ENCODE data around the gene NMNAT2. TPM values are rescaled to one million over a fixed set of nuclear protein-coding genes. Genes with fewer than 3 reads are reported as not detected.

Gene NMNAT2
- polyA plus RNA-seq = 1 to 10 TPM in 1 of 4 donors, under 1 TPM in 1, not detected in 2; 0.34 to 2.3 TPM
- long read RNA-seq, donor 1 = 0 reads
- long read RNA-seq, donor 2 = 0 reads
- long read RNA-seq, donor 3, full-length matches to known transcripts = 1 of 1 reads
- long read RNA-seq, donor 3, partial matches to known transcripts = 0 of 1 reads
- long read RNA-seq, donor 3, other reads (novel, unspliced or antisense) = 0 of 1 reads
- long read RNA-seq, donor 4 = 0 reads
- long read RNA-seq, donor 5 = 0 reads
- long read RNA-seq, donor 6 = 0 reads
- long read RNA-seq, donor 7 = 0 reads
- long read RNA-seq, donor 8 = 0 reads
- long read RNA-seq, donor 9 = 0 reads
- long read RNA-seq, donor 10, full-length matches to known transcripts = 3 of 3 reads
- long read RNA-seq, donor 10, partial matches to known transcripts = 0 of 3 reads
- long read RNA-seq, donor 10, other reads (novel, unspliced or antisense) = 0 of 3 reads

- Histone ChIP-seq H3K4me1 (ENCODE audit: control insufficient read depth in 3 of 3, insufficient read depth in 2 of 3, low read depth in 1 of 3, low read length in 2 of 3) (peaks cover 0 to 15% (median 6%) of the 10 kb centered on the region in 3 donors), H3K4me3 (ENCODE audit: low read depth in 1 of 3, low read length in 3 of 3) (peak within 1 kb of the TSS in 1 of 3 donors; percentile 32), H3K27me3 (ENCODE audit: control insufficient read depth in 3 of 3, insufficient read depth in 3 of 3, low read length in 3 of 3) (peaks cover 0 to 58% (median 32%) of the 10 kb centered on the region in 3 donors), H3K27ac (ENCODE audit: low read depth in 1 of 3, low read length in 2 of 3) (no peak within 1 kb of the TSS), H3K36me3 (ENCODE audit: control insufficient read depth in 3 of 3, insufficient read depth in 2 of 3, low read depth in 1 of 3, low read length in 3 of 3) (no peaks in the 10 kb centered on the region), H3K9me3 (ENCODE audit: control insufficient read depth in 2 of 2, insufficient read depth in 1 of 2, low read depth in 1 of 2, low read length in 1 of 2) (no peaks in the 10 kb centered on the region)
- DNase-seq (peak in 1 of 2 donors; percentile 26), FAIRE-seq (no peak)
- WGBS, 3 donors = 2 to 10% (median 5%) methylated on average over 44 to 45 of the region's 45 CpGs
These were observed at the start of gene NMNAT2 for GRCh38 chr1:183417772-183418491. Gene NMNAT2, minus strand, starts transcription at chr1:183418380. Its CDS starts 113 bp downstream, at chr1:183418267.

GRCh38 chr1:183467687-183468086 lies 49.5 kb upstream of the NMNAT2 start:
- FAIRE-seq (no peak), DNase-seq (peak; percentile 56 to 80)
- 11 to 47% (median 33%) methylated on average over 1 of the region's 1 CpG for WGBS, 3 donors
- H3K9me3 ChIP-seq (ENCODE audit: control insufficient read depth in 2 of 2, insufficient read depth in 1 of 2, low read depth in 1 of 2, low read length in 1 of 2) = no peaks in the 10 kb centered on the region
- peak overlapping the region in 1 of 3 donors; percentile 26 for H3K27ac ChIP-seq (ENCODE audit: low read depth in 1 of 3, low read length in 2 of 3)
- no peaks in the 10 kb centered on the region for H3K36me3 ChIP-seq (ENCODE audit: control insufficient read depth in 3 of 3, insufficient read depth in 2 of 3, low read depth in 1 of 3, low read length in 3 of 3)
- no peak overlapping the region for H3K4me3 ChIP-seq (ENCODE audit: low read depth in 1 of 3, low read length in 3 of 3)
- no peaks in the 10 kb centered on the region for H3K27me3 ChIP-seq (ENCODE audit: control insufficient read depth in 3 of 3, insufficient read depth in 3 of 3, low read length in 3 of 3)
- H3K4me1 ChIP-seq (ENCODE audit: control insufficient read depth in 3 of 3, insufficient read depth in 2 of 3, low read depth in 1 of 3, low read length in 2 of 3) = peaks cover 0 to 3% (median 0%) of the 10 kb centered on the region in 3 donors

GRCh38 chr1:183466781-183467180 lies 48.6 kb upstream of the NMNAT2 start:
- H3K4me3 ChIP-seq (ENCODE audit: low read depth in 1 of 3, low read length in 3 of 3) = no peak overlapping the region
- peak in 1 of 2 donors; percentile 6 for DNase-seq
- H3K9me3 ChIP-seq (ENCODE audit: control insufficient read depth in 2 of 2, insufficient read depth in 1 of 2, low read depth in 1 of 2, low read length in 1 of 2) = no peaks in the 10 kb centered on the region
- WGBS, 3 donors = 50 to 65% (median 60%) methylated on average over 2 of the region's 2 CpGs
- no peaks in the 10 kb centered on the region for H3K27me3 ChIP-seq (ENCODE audit: control insufficient read depth in 3 of 3, insufficient read depth in 3 of 3, low read length in 3 of 3)
- H3K36me3 ChIP-seq (ENCODE audit: control insufficient read depth in 3 of 3, insufficient read depth in 2 of 3, low read depth in 1 of 3, low read length in 3 of 3) = no peaks in the 10 kb centered on the region
- H3K27ac ChIP-seq (ENCODE audit: low read depth in 1 of 3, low read length in 2 of 3) = no peak overlapping the region
- no peak for FAIRE-seq
- peaks cover 0 to 3% (median 0%) of the 10 kb centered on the region in 3 donors for H3K4me1 ChIP-seq (ENCODE audit: control insufficient read depth in 3 of 3, insufficient read depth in 2 of 3, low read depth in 1 of 3, low read length in 2 of 3)

- H3K27me3 ChIP-seq (ENCODE audit: control insufficient read depth in 3 of 3, insufficient read depth in 3 of 3, low read length in 3 of 3) = no peaks in the 10 kb centered on the region
- no peaks in the 10 kb centered on the region for H3K36me3 ChIP-seq (ENCODE audit: control insufficient read depth in 3 of 3, insufficient read depth in 2 of 3, low read depth in 1 of 3, low read length in 3 of 3)
- FAIRE-seq = no peak
- no peak overlapping the region for H3K27ac ChIP-seq (ENCODE audit: low read depth in 1 of 3, low read length in 2 of 3)
- H3K4me1 ChIP-seq (ENCODE audit: control insufficient read depth in 3 of 3, insufficient read depth in 2 of 3, low read depth in 1 of 3, low read length in 2 of 3) = peaks cover 0 to 3% (median 0%) of the 10 kb centered on the region in 3 donors
- H3K9me3 ChIP-seq (ENCODE audit: control insufficient read depth in 2 of 2, insufficient read depth in 1 of 2, low read depth in 1 of 2, low read length in 1 of 2) = no peaks in the 10 kb centered on the region
- 75 to 86% (median 76%) methylated on average over 2 of the region's 2 CpGs for WGBS, 3 donors
- H3K4me3 ChIP-seq (ENCODE audit: low read depth in 1 of 3, low read length in 3 of 3) = no peak overlapping the region
- DNase-seq = no peak
These were observed 45.4 kb upstream of the NMNAT2 start for GRCh38 chr1:183463566-183463965.

GRCh38 chr1:183461350-183461749 lies 43.2 kb upstream of the NMNAT2 start:
- Histone ChIP-seq H3K27ac (ENCODE audit: low read depth in 1 of 3, low read length in 2 of 3) (no peak overlapping the region), H3K36me3 (ENCODE audit: control insufficient read depth in 3 of 3, insufficient read depth in 2 of 3, low read depth in 1 of 3, low read length in 3 of 3) (no peaks in the 10 kb centered on the region), H3K27me3 (ENCODE audit: control insufficient read depth in 3 of 3, insufficient read depth in 3 of 3, low read length in 3 of 3) (no peaks in the 10 kb centered on the region), H3K4me3 (ENCODE audit: low read depth in 1 of 3, low read length in 3 of 3) (no peak overlapping the region), H3K9me3 (ENCODE audit: control insufficient read depth in 2 of 2, insufficient read depth in 1 of 2, low read depth in 1 of 2, low read length in 1 of 2) (no peaks in the 10 kb centered on the region), H3K4me1 (ENCODE audit: control insufficient read depth in 3 of 3, insufficient read depth in 2 of 3, low read depth in 1 of 3, low read length in 2 of 3) (no peaks in the 10 kb centered on the region)
- WGBS, 3 donors = 26 to 58% (median 48%) methylated on average over 1 of the region's 1 CpG
- DNase-seq = peak; percentile 32 to 41
- no peak for FAIRE-seq

- Histone ChIP-seq H3K4me3 (ENCODE audit: low read depth in 1 of 3, low read length in 3 of 3) (no peak overlapping the region), H3K27me3 (ENCODE audit: control insufficient read depth in 3 of 3, insufficient read depth in 3 of 3, low read length in 3 of 3) (no peaks in the 10 kb centered on the region), H3K4me1 (ENCODE audit: control insufficient read depth in 3 of 3, insufficient read depth in 2 of 3, low read depth in 1 of 3, low read length in 2 of 3) (no peaks in the 10 kb centered on the region), H3K27ac (ENCODE audit: low read depth in 1 of 3, low read length in 2 of 3) (no peak overlapping the region), H3K36me3 (ENCODE audit: control insufficient read depth in 3 of 3, insufficient read depth in 2 of 3, low read depth in 1 of 3, low read length in 3 of 3) (no peaks in the 10 kb centered on the region), H3K9me3 (ENCODE audit: control insufficient read depth in 2 of 2, insufficient read depth in 1 of 2, low read depth in 1 of 2, low read length in 1 of 2) (no peaks in the 10 kb centered on the region)
- DNase-seq (no peak), FAIRE-seq (no peak)
- 39 to 72% (median 48%) methylated on average over 2 of the region's 2 CpGs for WGBS, 3 donors
These were observed 42.4 kb upstream of the NMNAT2 start for GRCh38 chr1:183460596-183460995.

GRCh38 chr1:183457449-183457848 lies 39.3 kb upstream of the NMNAT2 start:
- WGBS, 3 donors = 72 to 92% (median 88%) methylated on average over 3 of the region's 3 CpGs
- no peaks in the 10 kb centered on the region for H3K27me3 ChIP-seq (ENCODE audit: control insufficient read depth in 3 of 3, insufficient read depth in 3 of 3, low read length in 3 of 3)

GRCh38 chr1:183456826-183457225 lies 38.6 kb upstream of the NMNAT2 start:
- Histone ChIP-seq H3K4me1 (ENCODE audit: control insufficient read depth in 3 of 3, insufficient read depth in 2 of 3, low read depth in 1 of 3, low read length in 2 of 3) (no peaks in the 10 kb centered on the region), H3K27me3 (ENCODE audit: control insufficient read depth in 3 of 3, insufficient read depth in 3 of 3, low read length in 3 of 3) (no peaks in the 10 kb centered on the region), H3K27ac (ENCODE audit: low read depth in 1 of 3, low read length in 2 of 3) (no peak overlapping the region), H3K9me3 (ENCODE audit: control insufficient read depth in 2 of 2, insufficient read depth in 1 of 2, low read depth in 1 of 2, low read length in 1 of 2) (no peaks in the 10 kb centered on the region), H3K36me3 (ENCODE audit: control insufficient read depth in 3 of 3, insufficient read depth in 2 of 3, low read depth in 1 of 3, low read length in 3 of 3) (no peaks in the 10 kb centered on the region), H3K4me3 (ENCODE audit: low read depth in 1 of 3, low read length in 3 of 3) (no peak overlapping the region)
- no peak for FAIRE-seq
- WGBS, 3 donors = 88 to 98% (median 97%) methylated on average over 1 of the region's 1 CpG
- DNase-seq = no peak

More at GRCh38 chr1:183457449-183457848, 39.3 kb upstream of the NMNAT2 start:
- FAIRE-seq (no peak), DNase-seq (no peak)
- Histone ChIP-seq H3K36me3 (ENCODE audit: control insufficient read depth in 3 of 3, insufficient read depth in 2 of 3, low read depth in 1 of 3, low read length in 3 of 3) (no peaks in the 10 kb centered on the region), H3K27ac (ENCODE audit: low read depth in 1 of 3, low read length in 2 of 3) (no peak overlapping the region), H3K4me3 (ENCODE audit: low read depth in 1 of 3, low read length in 3 of 3) (no peak overlapping the region), H3K9me3 (ENCODE audit: control insufficient read depth in 2 of 2, insufficient read depth in 1 of 2, low read depth in 1 of 2, low read length in 1 of 2) (no peaks in the 10 kb centered on the region), H3K4me1 (ENCODE audit: control insufficient read depth in 3 of 3, insufficient read depth in 2 of 3, low read depth in 1 of 3, low read length in 2 of 3) (no peaks in the 10 kb centered on the region)
